Stomach (tissue), 9 donors: Measurements from ENCODE around the gene IFIH1. TPM values are rescaled to one million over a fixed set of nuclear protein-coding genes. Genes with fewer than 3 reads are reported as not detected.
A peak's percentile ranks its signal among the peaks of the same experiment; 100 is the strongest.

Experiments
- DNase-seq, 2 donors: peaks; one replicate each; pipeline versions ENCODE4 v3.0.0 to v3.0.0-alpha.2; 2013 to 2019
- H3K27ac ChIP-seq, 5 donors: fragments of 200-600 bp in 4 of 5; sonication (generic) in 4 of 5; one replicate each; pipeline ENCODE4 v1.5.1; 2013 to 2019; ENCODE audit warnings: mild to moderate bottlenecking in 1 of 5, moderate library complexity in 1 of 5
- H3K27me3 ChIP-seq, 3 donors: fragments of 200-600 bp; sonication (generic); one replicate each; pipeline ENCODE4 v1.5.1; 2017 to 2019; ENCODE audit warnings: mixed run types in 1 of 3
- H3K36me3 ChIP-seq, 4 donors: fragments of 200-600 bp; sonication (generic); 1 replicate in 3 of 4; 2 replicates in 1 of 4; pipeline ENCODE4 v1.5.1; 2016 to 2019
- H3K4me1 ChIP-seq, 4 donors: fragments of 200-600 bp; sonication (generic); one replicate each; pipeline ENCODE4 v1.5.1; 2016 to 2019
- H3K4me3 ChIP-seq, 4 donors: fragments of 200-600 bp; sonication (generic) in 3 of 4; one replicate each; pipeline ENCODE4 v1.5.1; 2016 to 2019; ENCODE audit warnings: mild to moderate bottlenecking in 1 of 4
- H3K9me3 ChIP-seq, 4 donors: fragments of 200-600 bp; sonication (generic); one replicate each; pipeline ENCODE4 v1.5.1; 2016 to 2019
- EP300 ChIP-seq: sonication (generic); formaldehyde crosslinking; IDR thresholded peaks from one replicate; pipeline ENCODE4 v1.6.1; 2017; ENCODE audit warnings: antibody characterized with exemption
- POLR2A ChIP-seq, 4 donors: fragments of 450-650 bp; IDR thresholded peaks; one replicate each; pipeline ENCODE4 v1.6.1; 2016; ENCODE audit warnings: antibody characterized with exemption in 4 of 4, control low read depth in 2 of 4, mild to moderate bottlenecking in 1 of 4, moderate library complexity in 1 of 4
- POLR2AphosphoS5 ChIP-seq, 3 donors: sonication (generic); formaldehyde crosslinking; IDR thresholded peaks; one replicate each; pipeline ENCODE4 v1.6.1; 2016; ENCODE audit warnings: antibody characterized with exemption in 3 of 3
- WGBS, 5 donors: extraction: QIAGEN DNeasy Blood & Tissue Kit in 3 of 5; methylation state at CpG; one replicate each; pipeline versions ENCODE4 v1.1.5 to v1.1.7; 2013 to 2018; 5-methylcytosine and 5-hydroxymethylcytosine counted together
- intact Hi-C: fragments of 100-400 bp; cut with DNase I; formaldehyde crosslinking; loops from one replicate; pipeline ENCODE4 v1.15.1; 2023; ENCODE audit warnings: low total_unique reads
- polyA plus RNA-seq, 3 donors: library from polyadenylated mRNA; stranded (reverse); fragments of 200-250 nt; gene quantifications; one replicate each; pipeline ENCODE4 v1.2.3, GENCODE V29; 2013
- total RNA-seq, 5 donors: library from RNA; depleted of rRNA; stranded (reverse); fragments of >200 nt; gene quantifications; one replicate each; pipeline versions ENCODE4 v1.1.0 to v1.2.3, GENCODE V29; 2014 to 2016
- TF ChIP-seq, protein P1 (sequence below), 7 experiments: fragments of 450-650 bp in 4 of 7; fragments of 200-600 bp in 3 of 7; sonication (generic) in 3 of 7; IDR thresholded peaks; one replicate each; pipeline ENCODE4 v1.5.1; 2016 to 2019; ENCODE audit warnings: antibody characterized with exemption in 7 of 7, control low read depth in 2 of 7, mild to moderate bottlenecking in 1 of 7
- donor health status: healthy with polysubstance abuse.
- donor health status: Bipolar disorder and iron deficiency.
- donor health status: healthy.

Gene IFIH1
- total and polyA plus RNA-seq, 8 donors: 2.6 to 37.5 (median 10.1) TPM

DNA sequence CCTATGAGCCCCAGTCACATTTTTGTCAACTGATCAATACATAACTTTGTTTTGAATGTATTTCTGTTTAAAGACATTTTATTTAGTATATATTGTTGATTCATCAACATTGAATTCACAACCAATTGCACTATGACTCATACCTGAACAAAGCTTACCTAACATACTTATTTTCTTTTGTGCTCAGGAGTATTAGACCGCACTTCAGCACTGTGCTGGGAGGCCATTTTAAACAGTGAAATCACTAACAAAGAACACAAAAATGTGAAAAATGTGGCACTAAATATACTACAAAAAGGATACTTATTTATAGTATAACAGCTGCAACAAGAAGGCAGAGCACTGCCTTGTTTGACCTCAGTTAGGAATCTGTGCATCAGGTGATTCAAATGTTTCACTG, 12.4 kb upstream of the IFIH1 start:
- Histone ChIP-seq H3K9me3 (no peaks in the 10 kb centered on the region), H3K27me3 (no peaks in the 10 kb centered on the region), H3K4me3 (no peak overlapping the region), H3K4me1 (no peaks in the 10 kb centered on the region), H3K27ac (no peak overlapping the region), H3K36me3 (no peaks in the 10 kb centered on the region)
- intact Hi-C loops: no loop called here
- DNase-seq: no peak
- WGBS, 5 donors: 89 to 100% (median 97%) methylated on average over 1 of the region's 1 CpG
- TF ChIP-seq EP300 (no peak), POLR2AphosphoS5 (IDR thresholded peaks at IDR 0.05) (no peak), POLR2A (IDR thresholded peaks at IDR 0.05) (no peak)
- TF ChIP-seq, protein P1, sequence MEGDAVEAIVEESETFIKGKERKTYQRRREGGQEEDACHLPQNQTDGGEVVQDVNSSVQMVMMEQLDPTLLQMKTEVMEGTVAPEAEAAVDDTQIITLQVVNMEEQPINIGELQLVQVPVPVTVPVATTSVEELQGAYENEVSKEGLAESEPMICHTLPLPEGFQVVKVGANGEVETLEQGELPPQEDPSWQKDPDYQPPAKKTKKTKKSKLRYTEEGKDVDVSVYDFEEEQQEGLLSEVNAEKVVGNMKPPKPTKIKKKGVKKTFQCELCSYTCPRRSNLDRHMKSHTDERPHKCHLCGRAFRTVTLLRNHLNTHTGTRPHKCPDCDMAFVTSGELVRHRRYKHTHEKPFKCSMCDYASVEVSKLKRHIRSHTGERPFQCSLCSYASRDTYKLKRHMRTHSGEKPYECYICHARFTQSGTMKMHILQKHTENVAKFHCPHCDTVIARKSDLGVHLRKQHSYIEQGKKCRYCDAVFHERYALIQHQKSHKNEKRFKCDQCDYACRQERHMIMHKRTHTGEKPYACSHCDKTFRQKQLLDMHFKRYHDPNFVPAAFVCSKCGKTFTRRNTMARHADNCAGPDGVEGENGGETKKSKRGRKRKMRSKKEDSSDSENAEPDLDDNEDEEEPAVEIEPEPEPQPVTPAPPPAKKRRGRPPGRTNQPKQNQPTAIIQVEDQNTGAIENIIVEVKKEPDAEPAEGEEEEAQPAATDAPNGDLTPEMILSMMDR (IDR thresholded peaks at IDR 0.05): no peak

DNA sequence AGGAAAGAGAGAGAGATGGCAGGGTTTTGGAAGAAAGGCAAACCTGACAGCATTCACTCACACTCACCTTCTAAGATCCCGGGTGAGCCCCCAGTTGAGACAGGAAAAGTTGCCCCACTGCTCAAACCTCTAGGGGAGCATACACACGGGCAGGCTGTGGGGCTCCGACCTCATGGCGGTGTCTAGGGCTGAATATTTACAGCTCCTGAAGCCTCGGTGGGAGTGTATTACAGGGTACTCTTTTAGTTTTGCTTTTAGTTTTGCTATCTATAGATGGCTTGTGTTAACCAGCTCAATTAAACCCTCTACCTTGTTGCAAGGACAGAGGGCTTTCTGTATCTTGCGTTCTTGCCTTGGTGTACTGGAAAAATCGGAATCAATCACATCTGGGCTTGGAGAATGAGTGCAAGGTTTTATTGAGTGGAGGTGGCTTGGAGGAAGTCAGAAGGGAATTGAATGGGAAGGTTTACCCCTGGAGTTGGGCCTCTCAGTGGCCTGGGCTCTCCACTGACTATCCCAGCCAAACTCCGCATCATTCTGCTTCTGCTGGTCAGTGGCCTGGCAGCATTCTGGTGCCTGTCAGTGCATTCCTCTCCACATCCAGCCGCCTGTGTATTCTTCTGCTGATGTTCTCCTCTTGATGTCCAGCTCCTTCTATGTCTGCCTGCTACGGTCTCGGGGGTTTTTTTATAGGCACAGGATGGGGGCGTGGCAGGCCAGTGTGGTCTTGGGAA, 10.1 kb upstream of the IFIH1 start:
- Histone ChIP-seq H3K4me1 (no peaks in the 10 kb centered on the region), H3K9me3 (no peaks in the 10 kb centered on the region), H3K4me3 (no peak overlapping the region), H3K36me3 (no peaks in the 10 kb centered on the region), H3K27me3 (no peaks in the 10 kb centered on the region), H3K27ac (no peak overlapping the region)
- intact Hi-C loops: no loop called here
- DNase-seq: no peak
- 90 to 94% (median 92%) methylated on average over 12 of the region's 12 CpGs for WGBS, 5 donors
- TF ChIP-seq POLR2A (IDR thresholded peaks at IDR 0.05) (no peak), EP300 (no peak), POLR2AphosphoS5 (IDR thresholded peaks at IDR 0.05) (no peak)
- TF ChIP-seq, protein P1 (IDR thresholded peaks at IDR 0.05): no peak

DNA sequence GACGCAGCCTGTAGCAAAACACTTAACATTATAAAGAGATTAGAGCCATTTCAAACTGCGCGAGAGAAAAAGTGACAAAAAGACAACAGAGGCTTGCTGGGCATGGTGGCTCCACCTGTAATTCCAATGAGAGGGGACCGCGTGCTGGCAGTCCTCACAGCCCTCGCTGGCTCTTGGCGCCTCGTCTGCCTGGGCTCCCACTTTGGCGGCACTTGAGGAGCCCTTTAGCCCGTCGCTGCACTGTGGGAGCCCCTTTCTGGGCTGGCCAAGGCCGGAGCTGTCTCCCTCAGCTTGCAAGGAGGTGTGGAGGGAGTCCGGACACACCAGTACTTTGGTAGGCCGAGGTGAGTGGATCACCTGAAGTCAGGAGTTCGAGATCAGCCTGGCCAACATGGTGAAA, 9.3 kb upstream of the IFIH1 start:
- whole genome bisulfite sequencing, 5 donors: 95 to 97% (median 96%) methylated on average over 9 to 15 of the region's 15 CpGs
- Histone ChIP-seq H3K27me3 (no peaks in the 10 kb centered on the region), H3K27ac (no peak overlapping the region), H3K9me3 (no peaks in the 10 kb centered on the region), H3K4me1 (no peaks in the 10 kb centered on the region), H3K4me3 (no peak overlapping the region), H3K36me3 (no peaks in the 10 kb centered on the region)
- intact Hi-C loops: no loop called here
- TF ChIP-seq POLR2A (IDR thresholded peaks at IDR 0.05) (no peak), EP300 (no peak)
- no peak for DNase-seq

DNA sequence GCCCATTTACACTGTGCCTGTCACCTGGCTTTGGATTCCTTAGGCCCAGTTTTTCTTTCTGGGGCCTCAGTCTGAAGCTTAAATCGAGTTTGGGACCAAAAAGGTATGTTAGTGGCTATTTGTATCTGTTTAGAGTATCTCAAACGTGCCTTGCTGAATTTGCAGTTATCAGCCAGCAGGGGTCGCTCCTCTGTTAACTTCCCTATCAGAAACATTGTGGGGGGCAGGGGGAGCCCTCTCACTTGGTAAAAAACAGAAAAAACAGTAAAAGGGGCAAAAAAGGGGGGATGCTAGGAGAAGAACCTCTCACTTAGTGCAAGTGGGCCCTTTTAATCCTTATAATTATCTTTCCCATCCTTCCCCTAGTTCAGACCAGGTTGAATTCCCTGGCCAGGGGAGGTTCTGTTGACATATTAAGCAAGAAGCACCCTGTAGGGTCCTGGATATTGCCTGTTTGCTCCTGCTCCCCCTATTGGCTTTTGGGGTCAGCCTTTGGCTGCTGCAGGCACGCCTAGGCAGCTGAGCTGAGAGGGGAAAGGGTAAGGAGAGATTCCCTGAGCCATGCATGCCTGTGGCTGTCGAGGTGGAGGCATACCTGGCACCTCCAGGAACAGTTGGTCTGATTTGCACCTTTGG, 8.8 kb upstream of the IFIH1 start:
- no peaks in the 10 kb centered on the region for H3K36me3 ChIP-seq
- intact Hi-C loops: no loop called here
- DNase-seq: no peak
- no peaks in the 10 kb centered on the region for H3K27me3 ChIP-seq
- H3K27ac ChIP-seq: no peak overlapping the region
- H3K4me1 ChIP-seq: no peaks in the 10 kb centered on the region
- H3K9me3 ChIP-seq: no peaks in the 10 kb centered on the region
- no peak overlapping the region for H3K4me3 ChIP-seq
- WGBS, 5 donors: 54 to 68% (median 62%) methylated on average over 5 of the region's 5 CpGs
- TF ChIP-seq POLR2A (IDR thresholded peaks at IDR 0.05): no peak
- TF ChIP-seq, protein P1 (IDR thresholded peaks at IDR 0.05): peak in 2 of 7 experiments; percentile 35 to 48
- no peak for TF ChIP-seq POLR2AphosphoS5 (IDR thresholded peaks at IDR 0.05)
- TF ChIP-seq EP300: no peak

DNA sequence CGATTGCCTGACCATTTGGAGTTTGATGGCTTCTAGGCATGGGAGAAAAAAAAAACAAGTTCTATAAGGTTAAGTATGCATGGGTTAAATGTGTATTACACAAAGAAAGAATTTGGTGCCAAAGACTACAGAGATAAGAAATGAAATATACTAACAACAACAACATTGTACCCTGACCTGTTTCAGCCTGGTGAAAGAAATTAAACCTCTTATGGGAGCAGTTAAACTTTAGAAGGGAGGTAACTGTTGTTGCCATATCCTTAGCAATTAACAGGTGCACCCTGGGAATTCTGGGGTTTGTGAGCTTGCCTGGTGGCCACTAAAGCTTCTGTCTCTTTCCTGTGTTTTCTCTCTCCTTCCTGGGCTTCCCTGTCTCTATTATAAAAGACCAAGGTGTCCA, 6.5 kb upstream of the IFIH1 start:
- TF ChIP-seq, protein P1 (IDR thresholded peaks at IDR 0.05): no peak
- TF ChIP-seq POLR2AphosphoS5 (IDR thresholded peaks at IDR 0.05): no peak
- TF ChIP-seq POLR2A (IDR thresholded peaks at IDR 0.05): no peak
- no peak for TF ChIP-seq EP300
- H3K36me3 ChIP-seq: no peaks in the 10 kb centered on the region
- intact Hi-C loops: no loop called here
- no peaks in the 10 kb centered on the region for H3K27me3 ChIP-seq
- H3K4me3 ChIP-seq: no peak overlapping the region
- 29 to 71% (median 54%) methylated on average over 1 of the region's 1 CpG for WGBS, 5 donors
- DNase-seq: no peak
- H3K27ac ChIP-seq: no peak overlapping the region
- no peaks in the 10 kb centered on the region for H3K9me3 ChIP-seq
- peaks cover 0 to 14% (median 5%) of the 10 kb centered on the region in 4 donors for H3K4me1 ChIP-seq
